ENCODE data around the gene ADGRV1.
A peak's percentile ranks its signal among the peaks of the same experiment; 100 is the strongest.

The ADGRV1 gene

DNA sequence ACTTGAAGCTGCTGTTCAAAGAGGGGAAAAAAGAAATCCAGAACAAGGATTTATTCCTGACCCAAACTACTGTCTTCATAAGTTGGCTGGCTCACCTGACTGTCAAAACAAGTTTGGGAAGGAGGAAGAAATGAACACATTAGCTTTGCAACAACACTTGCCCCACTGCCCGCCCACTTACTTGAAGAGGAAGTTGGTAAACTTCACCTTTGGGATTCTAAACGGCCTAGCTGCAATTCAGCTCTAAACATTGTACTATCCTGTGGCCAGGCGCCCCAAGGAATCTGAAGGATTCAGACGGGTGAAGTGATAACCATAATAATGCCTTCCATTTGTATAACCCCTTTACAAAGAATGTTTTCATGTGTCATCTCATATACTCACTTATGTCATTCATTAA is 625.1 kb downstream of the ADGRV1 start:
- no peaks in the 10 kb centered on the region for H3K9me3 ChIP-seq (ENCODE audit: control insufficient read depth in 1 of 2, low read length in 2 of 2)
- peak overlapping the region; percentile 28 for H3K27ac ChIP-seq (ENCODE audit: low read length)
- H3K36me3 ChIP-seq (ENCODE audit: control insufficient read depth in 1 of 2, insufficient read depth in 2 of 2, low read length in 2 of 2), result no peaks in the 10 kb centered on the region
- peaks cover 0 to 11% of the 10 kb centered on the region in 2 donors for H3K4me1 ChIP-seq (ENCODE audit: control insufficient read depth in 1 of 2, insufficient read depth in 2 of 2, low read length in 2 of 2)
- H3K4me3 ChIP-seq (ENCODE audit: low read depth in 1 of 2, low read length in 2 of 2), result no peak overlapping the region
- H3K27me3 ChIP-seq (ENCODE audit: low read depth, low read length), result no peaks in the 10 kb centered on the region

DNA sequence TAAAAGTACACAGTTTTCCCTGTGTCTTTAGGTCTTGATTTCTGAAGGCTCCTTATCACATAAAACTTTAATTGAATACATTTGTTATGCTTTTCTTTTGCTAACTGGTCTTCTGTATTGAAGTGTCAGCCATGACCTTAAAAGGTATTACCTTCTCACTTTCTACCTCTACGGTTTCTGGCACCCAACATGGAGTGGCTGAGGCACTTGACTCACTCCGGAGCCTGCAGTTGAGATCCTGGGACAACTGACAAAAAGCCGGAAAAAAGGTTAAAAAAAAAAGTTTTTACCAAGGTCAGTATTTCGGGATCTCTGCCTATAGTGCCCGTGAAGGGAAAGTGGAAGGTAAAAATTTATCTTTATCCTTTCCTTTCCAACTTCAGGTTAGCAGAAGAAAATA is 627.5 kb downstream of the ADGRV1 start:
- Histone ChIP-seq H3K9me3 (ENCODE audit: control insufficient read depth in 1 of 2, low read length in 2 of 2) (no peaks in the 10 kb centered on the region), H3K4me3 (ENCODE audit: low read depth in 1 of 2, low read length in 2 of 2) (no peak overlapping the region), H3K27ac (ENCODE audit: low read length) (no peak overlapping the region), H3K4me1 (ENCODE audit: control insufficient read depth in 1 of 2, insufficient read depth in 2 of 2, low read length in 2 of 2) (peaks cover 0 to 17% of the 10 kb centered on the region in 2 donors), H3K36me3 (ENCODE audit: control insufficient read depth in 1 of 2, insufficient read depth in 2 of 2, low read length in 2 of 2) (no peaks in the 10 kb centered on the region), H3K27me3 (ENCODE audit: low read depth, low read length) (no peaks in the 10 kb centered on the region)

- no peaks in the 10 kb centered on the region for H3K36me3 ChIP-seq (ENCODE audit: control insufficient read depth in 1 of 2, insufficient read depth in 2 of 2, low read length in 2 of 2)
- peaks cover 0 to 17% of the 10 kb centered on the region in 2 donors for H3K4me1 ChIP-seq (ENCODE audit: control insufficient read depth in 1 of 2, insufficient read depth in 2 of 2, low read length in 2 of 2)
- no peaks in the 10 kb centered on the region for H3K27me3 ChIP-seq (ENCODE audit: low read depth, low read length)
- no peak overlapping the region for H3K27ac ChIP-seq (ENCODE audit: low read length)
- H3K9me3 ChIP-seq (ENCODE audit: control insufficient read depth in 1 of 2, low read length in 2 of 2), result no peaks in the 10 kb centered on the region
- no peak overlapping the region for H3K4me3 ChIP-seq (ENCODE audit: low read depth in 1 of 2, low read length in 2 of 2)
Measured at GRCh38 chr5:91187032-91187431, 628.4 kb downstream of the ADGRV1 start.

DNA sequence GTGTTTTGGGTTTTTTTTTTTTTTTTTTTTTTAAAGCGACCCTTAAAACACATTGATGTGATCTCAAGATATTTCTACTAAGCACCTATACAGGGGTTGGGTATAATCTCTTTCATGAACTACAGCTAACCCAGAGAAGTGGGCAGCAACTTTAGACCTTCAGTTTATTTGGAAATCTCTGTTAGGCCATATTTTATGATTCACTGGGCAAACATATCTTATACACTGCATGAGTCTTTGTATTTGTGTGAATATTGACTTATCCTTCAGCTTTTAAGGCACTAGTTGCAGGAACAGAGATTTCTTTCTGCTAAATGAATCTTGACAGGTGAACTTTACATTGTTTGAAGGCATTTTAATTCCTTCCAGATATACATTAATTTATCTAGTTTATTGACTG is 630.2 kb downstream of the ADGRV1 start:
- H3K36me3 ChIP-seq (ENCODE audit: control insufficient read depth in 1 of 2, insufficient read depth in 2 of 2, low read length in 2 of 2), result no peaks in the 10 kb centered on the region
- H3K9me3 ChIP-seq (ENCODE audit: control insufficient read depth in 1 of 2, low read length in 2 of 2), result no peaks in the 10 kb centered on the region
- H3K4me1 ChIP-seq (ENCODE audit: control insufficient read depth in 1 of 2, insufficient read depth in 2 of 2, low read length in 2 of 2), result peaks cover 0 to 13% of the 10 kb centered on the region in 2 donors
- H3K27me3 ChIP-seq (ENCODE audit: low read depth, low read length), result no peaks in the 10 kb centered on the region
- no peak overlapping the region for H3K27ac ChIP-seq (ENCODE audit: low read length)
- no peak overlapping the region for H3K4me3 ChIP-seq (ENCODE audit: low read depth in 1 of 2, low read length in 2 of 2)

DNA sequence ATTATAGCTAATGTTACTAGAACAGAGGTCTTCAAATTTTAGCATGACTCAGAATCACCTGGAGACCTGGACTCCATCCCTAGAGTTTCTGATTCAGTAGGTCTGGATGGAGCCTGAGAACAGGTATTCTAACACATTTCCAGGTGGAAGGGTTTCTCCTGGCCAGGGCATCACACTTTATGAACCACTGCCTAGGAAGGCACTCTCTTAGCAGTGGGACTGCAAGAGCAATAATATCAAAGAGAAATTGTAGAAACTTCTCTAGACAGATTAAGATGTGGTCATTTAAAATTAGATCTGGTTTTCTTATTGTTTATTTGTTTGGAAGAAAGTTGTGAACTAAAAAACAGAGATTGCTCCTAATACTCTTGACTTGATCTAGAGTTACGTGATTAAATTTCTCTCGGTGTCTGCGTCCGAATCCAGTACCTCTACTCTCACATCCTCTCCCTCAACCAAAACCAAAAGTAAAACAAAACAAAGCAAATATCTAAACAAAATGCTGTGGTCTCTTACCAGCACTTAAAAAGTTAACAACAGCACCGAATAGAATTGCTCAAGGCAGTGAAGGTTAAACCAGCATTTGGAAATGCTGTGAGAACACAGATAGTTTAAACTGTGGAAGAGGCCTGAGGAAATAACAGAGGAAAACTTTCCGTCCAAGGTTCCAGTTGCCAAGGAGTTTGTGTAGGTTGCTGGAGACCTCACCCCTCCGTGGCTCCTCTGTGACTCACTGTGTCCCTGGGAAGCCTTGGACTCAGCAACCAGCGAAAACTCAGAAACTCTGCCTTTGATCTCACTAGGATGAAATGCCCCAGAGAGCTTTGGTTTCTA is 631.1 kb downstream of the ADGRV1 start:
- Histone ChIP-seq H3K27ac (ENCODE audit: low read length) (peak overlapping the region; percentile 65), H3K27me3 (ENCODE audit: low read depth, low read length) (no peaks in the 10 kb centered on the region), H3K4me3 (ENCODE audit: low read depth in 1 of 2, low read length in 2 of 2) (no peak overlapping the region), H3K4me1 (ENCODE audit: control insufficient read depth in 1 of 2, insufficient read depth in 2 of 2, low read length in 2 of 2) (peaks cover 0 to 6% of the 10 kb centered on the region in 2 donors), H3K9me3 (ENCODE audit: control insufficient read depth in 1 of 2, low read length in 2 of 2) (no peaks in the 10 kb centered on the region), H3K36me3 (ENCODE audit: control insufficient read depth in 1 of 2, insufficient read depth in 2 of 2, low read length in 2 of 2) (no peaks in the 10 kb centered on the region)

DNA sequence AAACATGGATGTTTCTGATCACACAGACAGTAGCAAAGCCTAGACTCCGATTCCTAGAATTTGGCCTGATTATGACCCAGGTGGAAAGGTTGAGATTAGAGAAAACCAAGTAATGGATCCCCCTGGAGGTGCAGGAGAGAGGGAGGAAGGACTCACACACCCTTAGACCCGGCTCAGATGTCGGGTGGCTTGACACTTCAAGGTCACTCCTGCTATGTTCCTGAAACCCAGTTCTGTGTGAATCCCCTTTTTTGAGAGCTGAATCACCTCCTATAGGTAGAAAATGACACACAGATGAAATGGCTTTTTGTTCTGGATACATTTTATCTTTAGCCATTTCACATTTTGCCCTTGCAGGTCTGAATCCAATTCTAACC is 631.7 kb downstream of the ADGRV1 start:
- H3K4me1 ChIP-seq (ENCODE audit: control insufficient read depth in 1 of 2, insufficient read depth in 2 of 2, low read length in 2 of 2), result peaks cover 0 to 6% of the 10 kb centered on the region in 2 donors
- H3K36me3 ChIP-seq (ENCODE audit: control insufficient read depth in 1 of 2, insufficient read depth in 2 of 2, low read length in 2 of 2), result no peaks in the 10 kb centered on the region
- H3K27me3 ChIP-seq (ENCODE audit: low read depth, low read length), result no peaks in the 10 kb centered on the region
- no peak overlapping the region for H3K4me3 ChIP-seq (ENCODE audit: low read depth in 1 of 2, low read length in 2 of 2)
- peak overlapping the region; percentile 65 for H3K27ac ChIP-seq (ENCODE audit: low read length)
- no peaks in the 10 kb centered on the region for H3K9me3 ChIP-seq (ENCODE audit: control insufficient read depth in 1 of 2, low read length in 2 of 2)

DNA sequence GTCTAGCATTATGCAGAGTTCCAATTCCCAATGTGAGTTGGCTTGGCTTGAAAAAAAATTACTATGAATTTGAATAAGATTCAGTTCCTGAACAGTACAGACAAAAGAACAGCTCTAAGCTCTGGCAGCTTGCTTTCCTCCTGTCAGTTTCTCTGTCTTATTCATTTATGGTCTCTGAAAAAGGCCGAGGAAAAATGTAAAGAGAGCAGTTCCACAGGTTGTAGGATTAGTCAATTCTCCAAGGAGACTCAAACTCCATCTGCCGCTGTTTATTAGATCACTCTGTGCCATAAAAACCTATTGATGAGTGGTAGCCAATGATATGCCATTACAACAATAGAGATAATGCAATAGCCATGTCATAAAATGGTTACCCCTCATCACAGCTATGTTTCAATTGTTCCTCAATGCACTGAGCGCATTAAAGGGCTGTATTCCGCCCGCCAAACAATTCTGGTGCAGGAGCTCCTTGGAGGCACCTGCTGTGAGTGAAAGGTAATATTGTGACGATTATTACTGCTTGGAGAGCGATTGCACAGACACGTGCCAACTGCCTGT is 636.3 kb downstream of the ADGRV1 start:
- Histone ChIP-seq H3K4me3 (ENCODE audit: low read depth in 1 of 2, low read length in 2 of 2) (peak overlapping the region in 1 of 2 donors; percentile 5), H3K4me1 (ENCODE audit: control insufficient read depth in 1 of 2, insufficient read depth in 2 of 2, low read length in 2 of 2) (peaks cover 0 to 6% of the 10 kb centered on the region in 2 donors), H3K36me3 (ENCODE audit: control insufficient read depth in 1 of 2, insufficient read depth in 2 of 2, low read length in 2 of 2) (no peaks in the 10 kb centered on the region), H3K9me3 (ENCODE audit: control insufficient read depth in 1 of 2, low read length in 2 of 2) (no peaks in the 10 kb centered on the region), H3K27ac (ENCODE audit: low read length) (no peak overlapping the region), H3K27me3 (ENCODE audit: low read depth, low read length) (no peaks in the 10 kb centered on the region)

- Histone ChIP-seq H3K36me3 (ENCODE audit: control insufficient read depth in 1 of 2, insufficient read depth in 2 of 2, low read length in 2 of 2) (no peaks in the 10 kb centered on the region), H3K9me3 (ENCODE audit: control insufficient read depth in 1 of 2, low read length in 2 of 2) (no peaks in the 10 kb centered on the region), H3K27ac (ENCODE audit: low read length) (no peak overlapping the region), H3K27me3 (ENCODE audit: low read depth, low read length) (no peaks in the 10 kb centered on the region), H3K4me1 (ENCODE audit: control insufficient read depth in 1 of 2, insufficient read depth in 2 of 2, low read length in 2 of 2) (no peaks in the 10 kb centered on the region), H3K4me3 (ENCODE audit: low read depth in 1 of 2, low read length in 2 of 2) (no peak overlapping the region)
Measured at GRCh38 chr5:91200692-91201091, 642.1 kb downstream of the ADGRV1 start.

DNA sequence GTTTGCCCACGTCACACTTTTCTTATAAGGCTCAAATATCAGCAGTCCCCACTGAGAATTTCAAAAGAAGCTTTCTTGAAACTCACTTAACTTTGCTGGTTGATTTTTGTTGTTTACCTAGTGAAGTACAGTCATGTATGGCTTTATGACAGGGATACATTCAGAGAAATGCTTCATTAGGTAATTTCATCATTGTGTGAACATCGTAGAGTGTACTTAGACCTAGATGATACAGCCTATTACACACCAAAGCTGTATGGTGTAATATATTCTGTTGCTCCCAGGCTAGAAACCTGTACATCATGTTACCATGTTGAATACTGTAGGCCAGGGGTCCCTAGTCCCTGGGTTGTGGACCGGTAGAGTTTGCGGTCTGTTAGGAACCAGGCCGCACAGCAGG is 647.5 kb downstream of the ADGRV1 start:
- no peaks in the 10 kb centered on the region for H3K27me3 ChIP-seq (ENCODE audit: low read depth, low read length)
- no peaks in the 10 kb centered on the region for H3K9me3 ChIP-seq (ENCODE audit: control insufficient read depth in 1 of 2, low read length in 2 of 2)
- no peaks in the 10 kb centered on the region for H3K36me3 ChIP-seq (ENCODE audit: control insufficient read depth in 1 of 2, insufficient read depth in 2 of 2, low read length in 2 of 2)
- no peak overlapping the region for H3K27ac ChIP-seq (ENCODE audit: low read length)
- H3K4me3 ChIP-seq (ENCODE audit: low read depth in 1 of 2, low read length in 2 of 2), result no peak overlapping the region
- no peaks in the 10 kb centered on the region for H3K4me1 ChIP-seq (ENCODE audit: control insufficient read depth in 1 of 2, insufficient read depth in 2 of 2, low read length in 2 of 2)

DNA sequence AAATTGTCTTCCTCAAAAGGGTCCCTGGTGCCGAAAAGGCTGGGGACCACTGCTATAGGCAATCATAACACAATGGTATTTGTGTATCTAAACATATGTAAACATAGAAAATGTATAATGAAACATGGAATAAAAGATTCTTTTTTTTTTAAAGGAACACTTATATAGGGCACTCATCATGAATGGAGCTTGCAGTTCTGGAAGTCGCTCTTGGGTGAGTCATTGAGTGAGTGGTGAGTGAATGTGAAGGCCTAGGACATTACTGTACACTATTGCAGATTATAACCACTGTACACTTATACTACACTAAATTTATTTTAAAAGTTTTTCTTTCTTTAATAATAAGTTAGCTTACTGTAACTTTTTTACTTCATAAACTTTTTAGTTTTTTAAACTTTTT is 648.1 kb downstream of the ADGRV1 start:
- Histone ChIP-seq H3K36me3 (ENCODE audit: control insufficient read depth in 1 of 2, insufficient read depth in 2 of 2, low read length in 2 of 2) (no peaks in the 10 kb centered on the region), H3K4me1 (ENCODE audit: control insufficient read depth in 1 of 2, insufficient read depth in 2 of 2, low read length in 2 of 2) (no peaks in the 10 kb centered on the region), H3K9me3 (ENCODE audit: control insufficient read depth in 1 of 2, low read length in 2 of 2) (no peaks in the 10 kb centered on the region), H3K27ac (ENCODE audit: low read length) (no peak overlapping the region), H3K4me3 (ENCODE audit: low read depth in 1 of 2, low read length in 2 of 2) (no peak overlapping the region), H3K27me3 (ENCODE audit: low read depth, low read length) (no peaks in the 10 kb centered on the region)

DNA sequence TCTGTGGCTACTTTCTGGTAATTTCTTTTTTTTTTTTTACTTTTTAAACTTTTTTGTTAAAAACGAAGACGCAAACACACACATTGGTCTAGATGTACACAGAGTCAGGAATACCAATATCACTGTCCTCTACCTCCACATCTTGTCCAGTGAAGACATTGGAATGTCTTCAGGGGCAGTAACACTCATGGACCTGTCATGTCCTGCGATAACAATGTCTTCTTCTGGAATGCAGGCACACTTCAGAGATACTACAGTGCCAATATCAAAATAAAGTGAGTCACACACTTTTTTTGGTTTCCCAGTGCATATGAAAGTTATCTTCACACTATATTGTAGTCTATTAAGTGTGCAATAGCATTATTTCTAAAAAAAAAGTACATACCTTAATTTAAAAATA is 648.7 kb downstream of the ADGRV1 start:
- H3K4me1 ChIP-seq (ENCODE audit: control insufficient read depth in 1 of 2, insufficient read depth in 2 of 2, low read length in 2 of 2), result peaks cover 0 to 3% of the 10 kb centered on the region in 2 donors
- no peak overlapping the region for H3K4me3 ChIP-seq (ENCODE audit: low read depth in 1 of 2, low read length in 2 of 2)
- no peaks in the 10 kb centered on the region for H3K9me3 ChIP-seq (ENCODE audit: control insufficient read depth in 1 of 2, low read length in 2 of 2)
- H3K27me3 ChIP-seq (ENCODE audit: low read depth, low read length), result no peaks in the 10 kb centered on the region
- no peak overlapping the region for H3K27ac ChIP-seq (ENCODE audit: low read length)
- no peaks in the 10 kb centered on the region for H3K36me3 ChIP-seq (ENCODE audit: control insufficient read depth in 1 of 2, insufficient read depth in 2 of 2, low read length in 2 of 2)
